Heart left ventricle (tissue), 16 donors: ENCODE results near the gene SFXN4. TPM values are rescaled to one million over a fixed set of nuclear protein-coding genes. Genes with fewer than 3 reads are reported as not detected.

Source experiments
- ATAC-seq, 4 donors: fragments of 200-7000 bp; cut with Tn5 transposase; one replicate each; pipeline ENCODE4 v1.9.1; 2020 to 2022; ENCODE audit warnings: moderate library complexity in 4 of 4, mild to moderate bottlenecking in 3 of 4, moderate number of reproducible peaks in 1 of 4
- DNase-seq, 5 donors: peaks; one replicate each; pipeline ENCODE4 v3.0.0-alpha.2; 2020
- H3K27ac ChIP-seq, 12 donors: fragments of 200-600 bp; sonication (generic) in 4 of 12; one replicate each; pipeline versions ENCODE4 v1.5.0 to v1.8.0; 2016 to 2022; ENCODE audit warnings: mild to moderate bottlenecking in 2 of 12
- H3K27me3 ChIP-seq, 9 donors: fragments of 200-600 bp; sonication (generic) in 2 of 9; one replicate each; pipeline versions ENCODE4 v1.5.1 to v1.8.0; 2016 to 2022; ENCODE audit warnings: mild to moderate bottlenecking in 3 of 9
- H3K36me3 ChIP-seq, 9 donors: fragments of 200-600 bp; sonication (generic) in 2 of 9; one replicate each; pipeline versions ENCODE4 v1.5.0 to v1.8.0; 2018 to 2022; ENCODE audit warnings: mild to moderate bottlenecking in 2 of 9
- H3K4me1 ChIP-seq, 12 donors: fragments of 200-600 bp; sonication (generic) in 4 of 12; one replicate each; pipeline versions ENCODE4 v1.5.0 to v1.8.0; 2016 to 2022; ENCODE audit warnings: mild to moderate bottlenecking in 3 of 12
- H3K4me3 ChIP-seq, 12 donors: fragments of 200-600 bp; sonication (generic) in 4 of 12; one replicate each; pipeline versions ENCODE4 v1.5.0 to v1.8.0; 2017 to 2022; ENCODE audit warnings: mild to moderate bottlenecking in 9 of 12, moderate library complexity in 4 of 12
- H3K9me3 ChIP-seq, 12 donors: fragments of 200-600 bp; sonication (generic) in 4 of 12; one replicate each; pipeline versions ENCODE4 v1.5.0 to v1.8.0; 2016 to 2022; ENCODE audit warnings: mild to moderate bottlenecking in 1 of 12
- POLR2A ChIP-seq, 2 donors: fragments of 450-650 bp; IDR thresholded peaks; one replicate each; pipeline ENCODE4 v1.6.1; 2017; ENCODE audit warnings: antibody characterized with exemption in 2 of 2, mild to moderate bottlenecking in 2 of 2, moderate library complexity in 2 of 2
- WGBS, 4 donors: extraction: QIAGEN DNeasy Blood & Tissue Kit in 2 of 4; methylation state at CpG; one replicate each; pipeline versions ENCODE4 v1.1.5 to v1.1.7; 2013 to 2018; 5-methylcytosine and 5-hydroxymethylcytosine counted together
- intact Hi-C, 10 donors: fragments of 100-400 bp; cut with DNase I; formaldehyde crosslinking; loops; one replicate each; pipeline versions ENCODE4 v1.11.1 to v1.14.2; 2022
- polyA plus RNA-seq, 2 donors: library from polyadenylated mRNA; stranded (reverse); fragments of 200-250 nt; gene quantifications; one replicate each; pipeline ENCODE4 v1.2.3, GENCODE V29; 2013
- total RNA-seq, 9 donors: library from RNA; depleted of rRNA in 2 of 9; stranded (reverse); fragments of >200 nt in 2 of 9; fragmentation: NEBNext Ultra II Directional in 3 of 9; extraction: Animal tissue kit (Norgen Biotek cat#: 25700) in 3 of 9; gene quantifications; one replicate each; pipeline versions ENCODE4 v1.1.0 to v1.2.4, GENCODE V29; 2016 to 2023
- TF ChIP-seq, protein P1 (sequence below), 12 donors: fragments of 200-600 bp; sonication (generic) in 4 of 12; IDR thresholded peaks; one replicate each; pipeline versions ENCODE4 v1.5.0 to v1.8.0; 2018 to 2022; ENCODE audit warnings: antibody characterized with exemption in 12 of 12, mild to moderate bottlenecking in 5 of 12
- donor health status: ischemic (EF 13 %, LVEDD 7.1; RV severe dilation, severe dysfunction).
- donor health status: healthy with polysubstance abuse.
- donor health status: DM: no; HTN: yes; CAD: no.
- donor health status: DM: no; HTN: no; CAD: no.
- donor health status: ischemic (EF 25% LVEDD 6.9; RV normal size, moderate dysfunction).
- donor health status: ischemic (EF 25% LVEDD 5.7; RV mildly dilated, moderate dysfunction).
- donor health status: healthy.
- donor health status: DM: yes; HTN: yes; CAD: no.
- donor health status: ischemic (EF 35%, LVEDD 5.7; RV mildly dilated, moderate dysfunction).
- donor health status: nonischemic (EF 11% LVEDD 7.7; RV severe dilation, severe dysfunction).
- donor health status: DM: yes; HTN: yes; CAD: no.
- donor health status: PGD.
- donor health status: ischemic (EF 29% LVEDD 5.4; RV normal size, mild dysfunction).
- donor health status: nonischemic (EF 23%, LVEDD 6.1; RV moderate dilation, normal function).

SFXN4 gene
- total and polyA plus RNA-seq, 11 donors: 33.2 to 68.5 (median 42.8) TPM

DNA sequence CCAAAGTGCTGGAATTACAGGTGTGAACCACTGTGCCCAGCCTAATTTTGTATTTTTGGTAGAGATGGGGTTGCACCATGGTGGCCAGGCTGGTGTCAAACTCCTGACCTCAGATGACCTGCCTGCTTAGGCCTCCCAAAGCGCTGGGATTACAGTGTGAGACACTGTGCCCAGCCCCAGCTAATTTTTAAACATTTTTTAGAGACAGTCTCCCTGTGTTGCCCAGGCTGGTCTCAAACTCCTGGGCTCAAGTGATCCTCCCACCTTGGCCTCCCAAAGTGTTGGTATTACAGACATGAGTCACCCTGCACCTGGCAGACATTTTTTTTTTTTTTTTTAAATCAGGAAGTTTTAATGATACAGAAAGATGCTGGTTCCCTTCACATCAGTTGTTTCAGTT lies 46.1 kb downstream of the SFXN4 start:
- H3K27ac ChIP-seq: peak overlapping the region in 1 of 12 donors; percentile 78
- TF ChIP-seq POLR2A (IDR thresholded peaks at IDR 0.05): no peak
- TF ChIP-seq, protein P1, sequence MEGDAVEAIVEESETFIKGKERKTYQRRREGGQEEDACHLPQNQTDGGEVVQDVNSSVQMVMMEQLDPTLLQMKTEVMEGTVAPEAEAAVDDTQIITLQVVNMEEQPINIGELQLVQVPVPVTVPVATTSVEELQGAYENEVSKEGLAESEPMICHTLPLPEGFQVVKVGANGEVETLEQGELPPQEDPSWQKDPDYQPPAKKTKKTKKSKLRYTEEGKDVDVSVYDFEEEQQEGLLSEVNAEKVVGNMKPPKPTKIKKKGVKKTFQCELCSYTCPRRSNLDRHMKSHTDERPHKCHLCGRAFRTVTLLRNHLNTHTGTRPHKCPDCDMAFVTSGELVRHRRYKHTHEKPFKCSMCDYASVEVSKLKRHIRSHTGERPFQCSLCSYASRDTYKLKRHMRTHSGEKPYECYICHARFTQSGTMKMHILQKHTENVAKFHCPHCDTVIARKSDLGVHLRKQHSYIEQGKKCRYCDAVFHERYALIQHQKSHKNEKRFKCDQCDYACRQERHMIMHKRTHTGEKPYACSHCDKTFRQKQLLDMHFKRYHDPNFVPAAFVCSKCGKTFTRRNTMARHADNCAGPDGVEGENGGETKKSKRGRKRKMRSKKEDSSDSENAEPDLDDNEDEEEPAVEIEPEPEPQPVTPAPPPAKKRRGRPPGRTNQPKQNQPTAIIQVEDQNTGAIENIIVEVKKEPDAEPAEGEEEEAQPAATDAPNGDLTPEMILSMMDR (IDR thresholded peaks at IDR 0.05): no peak
- 98 to 100% (median 99%) methylated on average over 1 of the region's 1 CpG for WGBS, 4 donors
- intact Hi-C loops: loop anchor here in 1 of 10 donors (10.0 kb wide), 1 partner anchor 75 kb away; no protein-coding TSS in a partner anchor
- peaks cover 0 to 89% (median 78%) of the 10 kb centered on the region in 9 donors for H3K36me3 ChIP-seq
- DNase-seq (no peak), ATAC-seq (no peak)
- no peaks in the 10 kb centered on the region for H3K9me3 ChIP-seq
- H3K4me3 ChIP-seq: no peak overlapping the region
- peaks cover 0 to 15% (median 2%) of the 10 kb centered on the region in 12 donors for H3K4me1 ChIP-seq
- no peaks in the 10 kb centered on the region for H3K27me3 ChIP-seq

DNA sequence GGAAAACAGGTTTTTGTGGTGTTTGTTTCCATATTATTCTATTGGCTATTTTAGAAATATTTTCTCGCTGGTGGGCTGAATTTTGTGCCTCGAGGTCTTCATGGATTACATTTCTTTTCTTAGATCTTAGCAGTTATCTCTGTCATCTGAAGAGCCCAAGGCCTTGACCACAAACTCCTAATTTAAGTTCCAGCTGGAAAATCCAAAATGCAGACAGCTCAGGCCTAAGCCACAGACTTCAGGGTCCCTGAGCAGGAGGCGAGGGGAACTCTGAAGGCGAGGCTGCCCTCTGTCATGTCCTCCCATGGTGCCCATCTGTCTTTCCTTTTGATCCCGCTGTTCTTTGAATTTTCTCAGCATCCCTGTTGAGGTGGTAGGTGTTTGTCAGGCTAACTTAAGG lies 47.3 kb downstream of the SFXN4 start:
- no peak for TF ChIP-seq POLR2A (IDR thresholded peaks at IDR 0.05)
- TF ChIP-seq, protein P1 (IDR thresholded peaks at IDR 0.05): no peak

GRCh38 chr10:119116326-119116951 lies 49.1 kb downstream of the SFXN4 start:
- H3K4me1 ChIP-seq: peaks cover 0 to 24% (median 2%) of the 10 kb centered on the region in 12 donors

More for the DNA sequence above, 47.3 kb downstream of the SFXN4 start:
- Histone ChIP-seq H3K36me3 (peaks cover 0 to 89% (median 77%) of the 10 kb centered on the region in 9 donors), H3K4me3 (no peak overlapping the region), H3K9me3 (no peaks in the 10 kb centered on the region), H3K4me1 (peaks cover 0 to 23% (median 2%) of the 10 kb centered on the region in 12 donors), H3K27ac (no peak overlapping the region), H3K27me3 (no peaks in the 10 kb centered on the region)
- DNase-seq (no peak), ATAC-seq (no peak)
- intact Hi-C loops: loop anchor here in 1 of 10 donors (10.0 kb wide), 1 partner anchor 73 kb away; no protein-coding TSS in a partner anchor
- WGBS, 4 donors: 92 to 96% (median 94%) methylated on average over 5 of the region's 5 CpGs

DNA sequence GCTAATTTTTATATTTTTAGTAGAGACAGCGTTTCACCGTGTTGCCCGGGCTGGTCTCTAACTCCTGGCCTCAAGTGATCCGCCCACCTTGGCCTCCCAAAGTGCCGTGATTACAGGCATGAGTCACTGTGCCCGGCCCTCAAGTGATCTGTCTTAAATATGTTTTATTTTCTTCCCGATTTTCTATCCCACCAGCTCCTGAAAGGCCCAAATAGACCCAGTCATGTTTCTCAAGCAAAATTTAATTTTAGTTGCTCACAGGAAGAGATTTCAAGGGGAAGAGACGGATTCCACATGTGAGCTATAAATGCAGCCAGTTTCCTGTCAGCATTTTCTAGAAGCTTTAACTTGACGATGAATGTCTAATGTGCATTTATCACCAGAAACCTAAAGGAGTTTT lies 49.6 kb downstream of the SFXN4 start:
- H3K27me3 ChIP-seq: no peaks in the 10 kb centered on the region

More at GRCh38 chr10:119116326-119116951, 49.1 kb downstream of the SFXN4 start:
- Histone ChIP-seq H3K36me3 (peaks cover 0 to 89% (median 78%) of the 10 kb centered on the region in 9 donors), H3K9me3 (no peaks in the 10 kb centered on the region), H3K4me3 (no peak overlapping the region), H3K27me3 (no peaks in the 10 kb centered on the region), H3K27ac (no peak overlapping the region)
- DNase-seq (no peak), ATAC-seq (no peak)
- intact Hi-C loops: loop anchor here in 1 of 10 donors (10.0 kb wide), 1 partner anchor 72 kb away; no protein-coding TSS in a partner anchor
- 92 to 95% (median 93%) methylated on average over 6 of the region's 6 CpGs for WGBS, 4 donors
- TF ChIP-seq, protein P1 (IDR thresholded peaks at IDR 0.05): no peak
- TF ChIP-seq POLR2A (IDR thresholded peaks at IDR 0.05): no peak

More for the DNA sequence above, 49.6 kb downstream of the SFXN4 start:
- no peak for TF ChIP-seq POLR2A (IDR thresholded peaks at IDR 0.05)
- TF ChIP-seq, protein P1 (IDR thresholded peaks at IDR 0.05): no peak
- peak overlapping the region in 1 of 12 donors; percentile 13 for H3K27ac ChIP-seq
- H3K36me3 ChIP-seq: peaks cover 0 to 90% (median 80%) of the 10 kb centered on the region in 9 donors
- 71 to 84% (median 76%) methylated on average over 9 of the region's 9 CpGs for WGBS, 4 donors
- H3K9me3 ChIP-seq: no peaks in the 10 kb centered on the region
- intact Hi-C loops: loop anchor here in 1 of 10 donors (10.0 kb wide), 1 partner anchor 71 kb away; no protein-coding TSS in a partner anchor
- no peak overlapping the region for H3K4me3 ChIP-seq
- peaks cover 0 to 23% (median 1%) of the 10 kb centered on the region in 12 donors for H3K4me1 ChIP-seq
- ATAC-seq: no peak
- no peak for DNase-seq
